Prostate gland (tissue), 2 donors: ENCODE data around the gene SEMA3F.

Source experiments
- POLR2A ChIP-seq: fragments of 450-650 bp; IDR thresholded peaks from one replicate; pipeline ENCODE4 v1.6.1; 2016; ENCODE audit warnings: antibody characterized with exemption, mild to moderate bottlenecking
- POLR2AphosphoS5 ChIP-seq: sonication (generic); formaldehyde crosslinking; IDR thresholded peaks from one replicate; pipeline ENCODE4 v1.6.1; 2017; ENCODE audit warnings: antibody characterized with exemption
- TF ChIP-seq, protein P1 (sequence below), 4 experiments: fragments of 200-600 bp in 2 of 4; fragments of 450-650 bp in 2 of 4; sonication (generic) in 2 of 4; IDR thresholded peaks; 1 replicate in 3 of 4; 2 replicates in 1 of 4; pipeline ENCODE4 v1.5.1; 2016 to 2019; ENCODE audit warnings: antibody characterized with exemption in 4 of 4, mild to moderate bottlenecking in 2 of 4, moderate library complexity in 2 of 4

DNA sequence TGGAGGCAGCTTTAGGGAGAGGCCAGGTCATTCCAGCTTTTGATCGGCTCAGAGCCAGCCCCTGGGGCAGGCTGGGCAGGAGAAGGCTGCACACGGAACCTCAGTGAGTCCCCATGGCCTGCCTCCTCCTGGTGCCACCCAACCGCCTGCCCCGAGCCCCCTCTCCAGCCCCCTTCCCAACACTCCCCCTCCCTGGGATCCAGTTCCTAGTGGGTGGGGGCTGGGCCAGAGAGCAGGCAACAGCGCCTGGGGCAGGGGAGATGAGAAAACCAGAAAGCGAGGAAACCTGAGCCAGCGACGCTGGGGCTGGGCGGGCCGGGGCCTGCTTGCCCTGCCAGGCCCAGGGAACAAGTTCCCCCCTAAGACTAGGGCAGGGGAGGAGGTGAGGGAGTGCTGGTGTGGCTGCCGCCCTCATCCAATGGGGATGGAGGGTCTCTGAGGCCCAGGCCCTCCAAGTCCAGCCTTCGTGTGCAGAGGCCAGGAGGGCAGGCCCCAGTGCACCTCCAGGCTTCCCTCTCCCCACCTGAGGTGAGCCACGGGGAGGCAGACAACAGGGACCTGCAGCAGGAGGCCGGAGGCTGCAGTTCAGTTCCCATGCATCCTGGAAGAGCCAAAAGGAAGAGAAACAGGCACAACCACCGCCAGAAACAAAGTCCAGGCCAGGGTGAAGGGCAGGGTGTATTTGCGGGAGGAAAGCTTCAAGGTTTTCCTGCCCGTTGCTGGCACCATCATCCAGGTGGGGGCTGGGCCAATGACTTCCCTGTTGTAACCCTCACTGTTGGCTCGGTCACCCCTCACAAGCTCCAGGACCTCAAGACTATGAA is 4.0 kb upstream of the SEMA3F start:
- TF ChIP-seq, protein P1, sequence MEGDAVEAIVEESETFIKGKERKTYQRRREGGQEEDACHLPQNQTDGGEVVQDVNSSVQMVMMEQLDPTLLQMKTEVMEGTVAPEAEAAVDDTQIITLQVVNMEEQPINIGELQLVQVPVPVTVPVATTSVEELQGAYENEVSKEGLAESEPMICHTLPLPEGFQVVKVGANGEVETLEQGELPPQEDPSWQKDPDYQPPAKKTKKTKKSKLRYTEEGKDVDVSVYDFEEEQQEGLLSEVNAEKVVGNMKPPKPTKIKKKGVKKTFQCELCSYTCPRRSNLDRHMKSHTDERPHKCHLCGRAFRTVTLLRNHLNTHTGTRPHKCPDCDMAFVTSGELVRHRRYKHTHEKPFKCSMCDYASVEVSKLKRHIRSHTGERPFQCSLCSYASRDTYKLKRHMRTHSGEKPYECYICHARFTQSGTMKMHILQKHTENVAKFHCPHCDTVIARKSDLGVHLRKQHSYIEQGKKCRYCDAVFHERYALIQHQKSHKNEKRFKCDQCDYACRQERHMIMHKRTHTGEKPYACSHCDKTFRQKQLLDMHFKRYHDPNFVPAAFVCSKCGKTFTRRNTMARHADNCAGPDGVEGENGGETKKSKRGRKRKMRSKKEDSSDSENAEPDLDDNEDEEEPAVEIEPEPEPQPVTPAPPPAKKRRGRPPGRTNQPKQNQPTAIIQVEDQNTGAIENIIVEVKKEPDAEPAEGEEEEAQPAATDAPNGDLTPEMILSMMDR (IDR thresholded peaks at IDR 0.05): no peak
- TF ChIP-seq POLR2A (no peak), POLR2AphosphoS5 (peak; percentile 71)
